GM21515 (cell line): ENCODE measurements around the gene PRRT1B.
"Not testable (repeated sequence)": the region's sequence is repeated elsewhere in the genome, so short reads cannot be mapped to it uniquely, and the experiment has no call there.

ENCODE experiments used
- ATAC-seq: cut with Tn5 transposase; IDR thresholded peaks from one replicate; pipeline ENCODE4 v1.9.1; 2021; ENCODE audit not compliant: unreplicated experiment

The PRRT1B gene

GRCh38 chr9:131545003-131545785 is at the start of gene PRRT1B:
Gene PRRT1B (plus strand): TSS chr9:131545523. CDS start chr9:131545616, 93 bp downstream.
- no peak for ATAC-seq

- ATAC-seq, result no peak
These were observed 49.5 kb upstream of the PRRT1B start for GRCh38 chr9:131495785-131496184.

GRCh38 chr9:131496844-131497405 is 48.4 kb upstream of the PRRT1B start:
- no peak for ATAC-seq

- no peak for ATAC-seq
These were observed 46.0 kb upstream of the PRRT1B start for GRCh38 chr9:131499254-131499767.

GRCh38 chr9:131500377-131500776 is 44.9 kb upstream of the PRRT1B start:
- no peak for ATAC-seq

GRCh38 chr9:131500939-131501541 is 44.3 kb upstream of the PRRT1B start:
- ATAC-seq, result no peak

- no peak for ATAC-seq
These were observed 42.3 kb upstream of the PRRT1B start, which contains the start of gene POMT1 for GRCh38 chr9:131502781-131503625. Gene POMT1 (plus strand): TSS chr9:131502918. CDS start chr9:131504219, 1,301 bp downstream.

- ATAC-seq, result no peak
These were observed 41.5 kb upstream of the PRRT1B start for GRCh38 chr9:131503626-131504465.

GRCh38 chr9:131505012-131505411 is 40.3 kb upstream of the PRRT1B start:
- no peak for ATAC-seq

GRCh38 chr9:131511416-131511815 is 33.9 kb upstream of the PRRT1B start:
- no peak for ATAC-seq

- no peak for ATAC-seq
These were observed 33.4 kb upstream of the PRRT1B start for GRCh38 chr9:131511880-131512279.

GRCh38 chr9:131513177-131513576 is 32.1 kb upstream of the PRRT1B start:
- no peak for ATAC-seq

- not testable (repeated sequence) for ATAC-seq
These were observed 29.7 kb upstream of the PRRT1B start for GRCh38 chr9:131515559-131516031.

- no peak for ATAC-seq
These were observed 29.2 kb upstream of the PRRT1B start for GRCh38 chr9:131516100-131516499.

GRCh38 chr9:131516930-131517329 is 28.4 kb upstream of the PRRT1B start:
- no peak for ATAC-seq

- no peak for ATAC-seq
These were observed 27.5 kb upstream of the PRRT1B start for GRCh38 chr9:131517761-131518190.

GRCh38 chr9:131518553-131518952 is 26.8 kb upstream of the PRRT1B start:
- ATAC-seq, result no peak

- ATAC-seq, result no peak
These were observed 24.8 kb upstream of the PRRT1B start for GRCh38 chr9:131520503-131520902.

GRCh38 chr9:131521203-131521602 is 24.1 kb upstream of the PRRT1B start:
- no peak for ATAC-seq

GRCh38 chr9:131521822-131522221 is 23.5 kb upstream of the PRRT1B start:
- ATAC-seq, result no peak
